WTC11 (cell line): ENCODE measurements around the gene ADGRF3. TPM values are rescaled to one million over a fixed set of nuclear protein-coding genes. Genes with fewer than 3 reads are reported as not detected.
A peak's percentile ranks its signal among the peaks of the same experiment; 100 is the strongest.

ENCODE experiments used
- ATAC-seq: fragments of 200-7000 bp; cut with Tn5 transposase; 2 replicates; pipeline ENCODE4 v1.10.0; 2021; ENCODE audit warnings: mild to moderate bottlenecking, moderate library complexity
- CTCF ChIA-PET: fragments of 300-600 bp; sonication (Branson Sonifier 250); formaldehyde crosslinking; loops from one replicate; lab custom pipeline; 2021; ENCODE audit warnings: antibody characterized with exemption; lab: Charles Lee
- POLR2A ChIA-PET: fragments of 350-600 bp; sonication (Branson Sonifier 250); formaldehyde crosslinking; loops from one replicate; lab custom pipeline; 2021; ENCODE audit warnings: antibody characterized with exemption; lab: Charles Lee
- DNase-seq: peaks from one replicate; pipeline ENCODE4 v3.0.0; 2021; ENCODE audit warnings: low spot score
- H3K27ac Mint-ChIP-seq: 2 replicates; pipeline ENCODE4 v1.8.0; 2021; ENCODE audit warnings: mixed read lengths
- H3K27me3 Mint-ChIP-seq: 2 replicates; pipeline ENCODE4 v1.8.0; 2021; ENCODE audit warnings: low read depth, mild to moderate bottlenecking, moderate library complexity, mixed read lengths
- H3K36me3 Mint-ChIP-seq: 2 replicates; pipeline ENCODE4 v1.8.0; 2021; ENCODE audit warnings: mixed read lengths
- H3K4me1 Mint-ChIP-seq: 2 replicates; pipeline ENCODE4 v1.8.0; 2022; ENCODE audit warnings: mixed read lengths
- H3K4me3 Mint-ChIP-seq: 2 replicates; pipeline ENCODE4 v1.8.0; 2021; ENCODE audit warnings: mild to moderate bottlenecking, moderate library complexity, mixed read lengths
- H3K9me3 Mint-ChIP-seq: 2 replicates; pipeline ENCODE4 v1.8.0; 2021; ENCODE audit warnings: mixed read lengths
- ATF1 ChIP-seq: sonication (generic); formaldehyde crosslinking; IDR thresholded peaks from 2 replicates; pipeline ENCODE4 v1.8.1; 2023; ENCODE audit warnings: mild to moderate bottlenecking, moderate library complexity, missing genetic modification reagents
- CREB1 ChIP-seq: sonication (generic); formaldehyde crosslinking; IDR thresholded peaks from 2 replicates; pipeline ENCODE4 v1.8.0; 2023; ENCODE audit warnings: mild to moderate bottlenecking, missing genetic modification reagents
- ETV6 ChIP-seq: sonication (generic); formaldehyde crosslinking; IDR thresholded peaks from 2 replicates; pipeline ENCODE4 v1.8.1; 2022; ENCODE audit warnings: mild to moderate bottlenecking, missing genetic modification reagents
- FOXJ3 ChIP-seq: sonication (generic); formaldehyde crosslinking; IDR thresholded peaks from 2 replicates; pipeline ENCODE4 v1.9.0; 2021; ENCODE audit warnings: missing genetic modification reagents, mild to moderate bottlenecking, borderline replicate concordance
- GRHL2 ChIP-seq: fragments of 250-450 bp; sonication (Bioruptor Pico); IDR thresholded peaks from 2 replicates; pipeline ENCODE4 v1.8.0; 2022; ENCODE audit warnings: mild to moderate bottlenecking, moderate library complexity; ENCODE audit not compliant: insufficient replicate concordance, severe bottlenecking
- GTF2I ChIP-seq: fragments of 250-450 bp; sonication (Bioruptor Pico); conservative IDR thresholded peaks from 2 replicates; pipeline ENCODE4 v1.4.0; 2021; ENCODE audit warnings: mild to moderate bottlenecking
- JUN ChIP-seq: sonication (generic); formaldehyde crosslinking; IDR thresholded peaks from 2 replicates; pipeline ENCODE4 v1.8.0; 2023; ENCODE audit warnings: mild to moderate bottlenecking, missing genetic modification reagents
- KAT7 ChIP-seq: sonication (generic); formaldehyde crosslinking; IDR thresholded peaks from 2 replicates; pipeline ENCODE4 v1.8.1; 2023; ENCODE audit warnings: missing genetic modification reagents, mild to moderate bottlenecking, borderline replicate concordance
- MYBL2 ChIP-seq: sonication (generic); formaldehyde crosslinking; IDR thresholded peaks from 2 replicates; pipeline ENCODE4 v1.8.1; 2023; ENCODE audit warnings: mild to moderate bottlenecking, moderate library complexity, missing genetic modification reagents
- NFE2L1 ChIP-seq: sonication (generic); formaldehyde crosslinking; IDR thresholded peaks from 2 replicates; pipeline ENCODE4 v1.8.1; 2023; ENCODE audit warnings: missing genetic modification reagents
- NFYB ChIP-seq: sonication (generic); formaldehyde crosslinking; conservative IDR thresholded peaks from 2 replicates; pipeline ENCODE4 v1.8.0; 2022; ENCODE audit warnings: low read depth, missing genetic modification reagents
- NR2C2 ChIP-seq: sonication (generic); formaldehyde crosslinking; IDR thresholded peaks from 2 replicates; pipeline ENCODE4 v1.8.0; 2022; ENCODE audit warnings: mild to moderate bottlenecking, missing genetic modification reagents
- SP1 ChIP-seq: sonication (generic); formaldehyde crosslinking; conservative IDR thresholded peaks from 2 replicates; pipeline ENCODE4 v1.8.1; 2022; ENCODE audit warnings: missing genetic modification reagents
- TEAD1 ChIP-seq: sonication (generic); formaldehyde crosslinking; IDR thresholded peaks from 2 replicates; pipeline ENCODE4 v1.8.0; 2022; ENCODE audit warnings: mild to moderate bottlenecking, missing genetic modification reagents
- ZNF416 ChIP-seq: fragments of 250-450 bp; sonication (Bioruptor Pico); IDR thresholded peaks from 2 replicates; pipeline ENCODE4 v1.9.0; 2021; ENCODE audit warnings: mild to moderate bottlenecking, inconsistent platforms
- total RNA-seq: library from RNA; stranded (reverse); gene quantifications from 3 replicates; pipeline ENCODE4 v1.2.3, GENCODE V29; 2021
- TF ChIP-seq, protein P1 (sequence below): sonication (generic); formaldehyde crosslinking; IDR thresholded peaks from 2 replicates; pipeline ENCODE4 v1.8.1; 2022; ENCODE audit warnings: mild to moderate bottlenecking, missing genetic modification reagents, moderate library complexity, borderline replicate concordance
- TF ChIP-seq, protein P2 (sequence below): sonication (generic); formaldehyde crosslinking; IDR thresholded peaks from 2 replicates; pipeline ENCODE4 v1.8.1; 2022; ENCODE audit warnings: low read depth, missing genetic modification reagents, borderline replicate concordance
- TF ChIP-seq, protein P3 (sequence below): sonication (generic); formaldehyde crosslinking; IDR thresholded peaks from 2 replicates; pipeline ENCODE4 v1.8.1; 2022; ENCODE audit warnings: low read depth, mild to moderate bottlenecking, moderate library complexity, missing genetic modification reagents, borderline replicate concordance
- TF ChIP-seq, protein P4 (sequence below): sonication (generic); formaldehyde crosslinking; conservative IDR thresholded peaks from 2 replicates; pipeline ENCODE4 v1.8.1; 2022; ENCODE audit warnings: mild to moderate bottlenecking, missing genetic modification reagents
- TF ChIP-seq, protein P5 (sequence below): fragments of 250-450 bp; sonication (Bioruptor Pico); IDR thresholded peaks from 2 replicates; pipeline ENCODE4 v2.1.2; 2022; ENCODE audit warnings: mild to moderate bottlenecking, moderate library complexity
- TF ChIP-seq, protein P6 (sequence below): fragments of 250-450 bp; sonication (Bioruptor Pico); IDR thresholded peaks from 2 replicates; pipeline ENCODE4 v1.9.0; 2021; ENCODE audit warnings: moderate library complexity, mild to moderate bottlenecking, inconsistent platforms, borderline replicate concordance
- TF ChIP-seq, protein P7 (sequence below): sonication (generic); formaldehyde crosslinking; IDR thresholded peaks from 2 replicates; pipeline ENCODE4 v1.8.1; 2023; ENCODE audit warnings: mild to moderate bottlenecking, missing genetic modification reagents, moderate library complexity
- TF ChIP-seq, protein P8 (sequence below): sonication (generic); formaldehyde crosslinking; IDR thresholded peaks from 2 replicates; pipeline ENCODE4 v1.8.1; 2023; ENCODE audit warnings: mild to moderate bottlenecking, missing genetic modification reagents
- TF ChIP-seq, protein P9 (sequence below): sonication (generic); formaldehyde crosslinking; IDR thresholded peaks from 2 replicates; pipeline ENCODE4 v1.8.1; 2023; ENCODE audit warnings: mild to moderate bottlenecking, moderate library complexity, missing genetic modification reagents

ADGRF3 gene
- total RNA-seq, 1 experiment from 2014 or later: 0.48 TPM

DNA sequence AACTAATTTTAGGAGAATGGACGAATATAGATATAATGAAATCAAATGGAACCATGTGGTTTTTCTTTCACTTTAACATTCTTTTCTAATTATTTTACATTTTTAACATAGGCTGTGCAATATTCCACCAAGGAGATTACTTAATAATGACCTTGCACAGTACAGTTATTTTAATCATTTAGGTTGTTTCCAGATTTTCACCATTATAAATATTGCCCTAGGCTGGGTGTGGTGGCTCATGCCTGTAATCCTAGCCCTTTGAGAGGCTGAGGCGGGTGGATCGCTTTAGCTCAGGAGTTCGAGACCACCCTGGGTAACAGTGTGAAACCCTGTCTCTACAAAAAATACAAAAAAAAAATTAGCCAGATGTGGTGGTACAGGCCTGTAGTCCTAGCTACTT, 40.6 kb upstream of the ADGRF3 start (continued):
- TF ChIP-seq CREB1 (CRISPR knock-in tag) (no peak), KAT7 (CRISPR knock-in tag) (no peak), GRHL2 (CRISPR knock-in tag) (no peak), NR2C2 (CRISPR knock-in tag) (no peak)
- TF ChIP-seq, protein P1, sequence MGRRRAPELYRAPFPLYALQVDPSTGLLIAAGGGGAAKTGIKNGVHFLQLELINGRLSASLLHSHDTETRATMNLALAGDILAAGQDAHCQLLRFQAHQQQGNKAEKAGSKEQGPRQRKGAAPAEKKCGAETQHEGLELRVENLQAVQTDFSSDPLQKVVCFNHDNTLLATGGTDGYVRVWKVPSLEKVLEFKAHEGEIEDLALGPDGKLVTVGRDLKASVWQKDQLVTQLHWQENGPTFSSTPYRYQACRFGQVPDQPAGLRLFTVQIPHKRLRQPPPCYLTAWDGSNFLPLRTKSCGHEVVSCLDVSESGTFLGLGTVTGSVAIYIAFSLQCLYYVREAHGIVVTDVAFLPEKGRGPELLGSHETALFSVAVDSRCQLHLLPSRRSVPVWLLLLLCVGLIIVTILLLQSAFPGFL (CRISPR knock-in tag): no peak
- TF ChIP-seq, protein P2, sequence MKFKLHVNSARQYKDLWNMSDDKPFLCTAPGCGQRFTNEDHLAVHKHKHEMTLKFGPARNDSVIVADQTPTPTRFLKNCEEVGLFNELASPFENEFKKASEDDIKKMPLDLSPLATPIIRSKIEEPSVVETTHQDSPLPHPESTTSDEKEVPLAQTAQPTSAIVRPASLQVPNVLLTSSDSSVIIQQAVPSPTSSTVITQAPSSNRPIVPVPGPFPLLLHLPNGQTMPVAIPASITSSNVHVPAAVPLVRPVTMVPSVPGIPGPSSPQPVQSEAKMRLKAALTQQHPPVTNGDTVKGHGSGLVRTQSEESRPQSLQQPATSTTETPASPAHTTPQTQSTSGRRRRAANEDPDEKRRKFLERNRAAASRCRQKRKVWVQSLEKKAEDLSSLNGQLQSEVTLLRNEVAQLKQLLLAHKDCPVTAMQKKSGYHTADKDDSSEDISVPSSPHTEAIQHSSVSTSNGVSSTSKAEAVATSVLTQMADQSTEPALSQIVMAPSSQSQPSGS (CRISPR knock-in tag): no peak

DNA sequence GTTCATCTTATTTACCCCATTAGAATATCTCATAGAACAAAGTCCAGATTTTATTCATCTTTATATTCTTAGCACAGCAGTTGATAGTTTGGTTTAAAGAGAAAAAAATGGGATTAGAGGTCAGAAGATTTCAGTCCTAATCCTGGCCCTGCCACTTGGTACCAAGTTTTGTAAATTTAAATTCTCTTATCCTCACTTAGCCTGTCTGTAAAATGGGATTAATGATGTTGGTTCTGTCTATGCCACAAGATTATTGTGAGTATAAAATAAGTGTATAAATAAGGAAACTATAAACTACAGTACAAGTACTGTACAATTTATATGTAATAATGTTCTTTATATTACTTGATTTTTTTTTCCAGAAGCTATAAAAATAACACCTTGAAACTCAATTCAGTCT, 38.0 kb upstream of the ADGRF3 start:
- CTCF ChIA-PET: interaction anchor here (0.8 to 1.2 kb wide), 2 partner anchors 39 to 85 kb away, joined by 3 to 4 read pairs; no protein-coding TSS in a partner anchor
- no peaks in the 10 kb centered on the region for H3K27me3 Mint-ChIP-seq
- H3K27ac Mint-ChIP-seq: no peak overlapping the region
- H3K36me3 Mint-ChIP-seq: peaks cover 19% of the 10 kb centered on the region; the same call in 1 of the 2 replicates
- no peaks in the 10 kb centered on the region for H3K9me3 Mint-ChIP-seq
- no peak for DNase-seq
- H3K4me1 Mint-ChIP-seq: no peaks in the 10 kb centered on the region
- TF ChIP-seq, protein P3, sequence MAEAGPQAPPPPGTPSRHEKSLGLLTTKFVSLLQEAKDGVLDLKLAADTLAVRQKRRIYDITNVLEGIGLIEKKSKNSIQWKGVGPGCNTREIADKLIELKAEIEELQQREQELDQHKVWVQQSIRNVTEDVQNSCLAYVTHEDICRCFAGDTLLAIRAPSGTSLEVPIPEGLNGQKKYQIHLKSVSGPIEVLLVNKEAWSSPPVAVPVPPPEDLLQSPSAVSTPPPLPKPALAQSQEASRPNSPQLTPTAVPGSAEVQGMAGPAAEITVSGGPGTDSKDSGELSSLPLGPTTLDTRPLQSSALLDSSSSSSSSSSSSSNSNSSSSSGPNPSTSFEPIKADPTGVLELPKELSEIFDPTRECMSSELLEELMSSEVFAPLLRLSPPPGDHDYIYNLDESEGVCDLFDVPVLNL (CRISPR knock-in tag): no peak
- TF ChIP-seq MYBL2 (CRISPR knock-in tag) (no peak), ATF1 (CRISPR knock-in tag) (no peak), ZNF416 (CRISPR knock-in tag) (no peak), JUN (CRISPR knock-in tag) (no peak), TEAD1 (CRISPR knock-in tag) (no peak)
- TF ChIP-seq, protein P4, sequence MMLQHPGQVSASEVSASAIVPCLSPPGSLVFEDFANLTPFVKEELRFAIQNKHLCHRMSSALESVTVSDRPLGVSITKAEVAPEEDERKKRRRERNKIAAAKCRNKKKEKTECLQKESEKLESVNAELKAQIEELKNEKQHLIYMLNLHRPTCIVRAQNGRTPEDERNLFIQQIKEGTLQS: no peak
- TF ChIP-seq, protein P5, sequence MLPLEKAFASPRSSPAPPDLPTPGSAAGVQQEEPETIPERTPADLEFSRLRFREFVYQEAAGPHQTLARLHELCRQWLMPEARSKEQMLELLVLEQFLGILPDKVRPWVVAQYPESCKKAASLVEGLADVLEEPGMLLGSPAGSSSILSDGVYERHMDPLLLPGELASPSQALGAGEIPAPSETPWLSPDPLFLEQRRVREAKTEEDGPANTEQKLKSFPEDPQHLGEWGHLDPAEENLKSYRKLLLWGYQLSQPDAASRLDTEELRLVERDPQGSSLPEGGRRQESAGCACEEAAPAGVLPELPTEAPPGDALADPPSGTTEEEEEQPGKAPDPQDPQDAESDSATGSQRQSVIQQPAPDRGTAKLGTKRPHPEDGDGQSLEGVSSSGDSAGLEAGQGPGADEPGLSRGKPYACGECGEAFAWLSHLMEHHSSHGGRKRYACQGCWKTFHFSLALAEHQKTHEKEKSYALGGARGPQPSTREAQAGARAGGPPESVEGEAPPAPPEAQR (CRISPR knock-in tag): no peak
- TF ChIP-seq, protein P6, sequence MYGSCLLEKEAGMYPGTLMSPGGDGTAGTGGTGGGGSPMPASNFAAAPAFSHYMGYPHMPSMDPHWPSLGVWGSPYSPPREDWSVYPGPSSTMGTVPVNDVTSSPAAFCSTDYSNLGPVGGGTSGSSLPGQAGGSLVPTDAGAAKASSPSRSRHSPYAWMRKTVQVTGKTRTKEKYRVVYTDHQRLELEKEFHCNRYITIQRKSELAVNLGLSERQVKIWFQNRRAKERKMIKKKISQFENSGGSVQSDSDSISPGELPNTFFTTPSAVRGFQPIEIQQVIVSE: no peak
- no peak for ATAC-seq
- POLR2A ChIA-PET: no interaction called here
- H3K4me3 Mint-ChIP-seq: no peak overlapping the region

DNA sequence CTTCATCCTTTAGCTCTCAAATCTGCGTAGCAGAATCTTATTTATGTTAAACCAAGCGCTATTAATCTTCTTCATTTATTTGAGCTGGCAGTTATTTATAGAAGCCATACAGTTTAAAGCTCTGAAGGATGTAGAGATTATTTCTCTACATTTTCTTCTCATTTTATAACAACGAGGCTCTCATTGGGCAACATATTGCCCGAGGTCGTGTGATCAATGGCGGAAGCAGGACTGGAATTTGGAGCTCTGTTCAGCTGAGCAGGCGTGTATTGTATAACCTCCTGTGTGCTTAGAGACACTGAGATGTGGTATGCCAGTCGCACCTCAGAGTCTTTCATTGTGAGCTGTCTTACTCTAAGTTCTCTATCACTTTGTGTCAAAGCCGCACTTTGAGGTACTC, 37.6 kb upstream of the ADGRF3 start:
- H3K27me3 Mint-ChIP-seq: no peaks in the 10 kb centered on the region
- H3K4me3 Mint-ChIP-seq: no peak overlapping the region
- CTCF ChIA-PET: interaction anchor here (1.2 kb wide), 1 partner anchor 39 kb away, joined by 3 read pairs; no protein-coding TSS in a partner anchor
- peak overlapping the region; percentile 1; the same call in 1 of the 2 replicates for H3K27ac Mint-ChIP-seq
- no peak for ATAC-seq
- no peaks in the 10 kb centered on the region for H3K4me1 Mint-ChIP-seq
- no peak for DNase-seq
- POLR2A ChIA-PET: no interaction called here
- H3K36me3 Mint-ChIP-seq: peaks cover 17% of the 10 kb centered on the region; the same call in 1 of the 2 replicates
- TF ChIP-seq, protein P7, sequence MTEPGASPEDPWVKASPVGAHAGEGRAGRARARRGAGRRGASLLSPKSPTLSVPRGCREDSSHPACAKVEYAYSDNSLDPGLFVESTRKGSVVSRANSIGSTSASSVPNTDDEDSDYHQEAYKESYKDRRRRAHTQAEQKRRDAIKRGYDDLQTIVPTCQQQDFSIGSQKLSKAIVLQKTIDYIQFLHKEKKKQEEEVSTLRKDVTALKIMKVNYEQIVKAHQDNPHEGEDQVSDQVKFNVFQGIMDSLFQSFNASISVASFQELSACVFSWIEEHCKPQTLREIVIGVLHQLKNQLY (CRISPR knock-in tag): no peak
- TF ChIP-seq FOXJ3 (CRISPR knock-in tag) (no peak), SP1 (CRISPR knock-in tag) (no peak), ETV6 (CRISPR knock-in tag) (no peak), NFYB (CRISPR knock-in tag) (no peak), GTF2I (no peak), NFE2L1 (no peak)
- TF ChIP-seq, protein P8, sequence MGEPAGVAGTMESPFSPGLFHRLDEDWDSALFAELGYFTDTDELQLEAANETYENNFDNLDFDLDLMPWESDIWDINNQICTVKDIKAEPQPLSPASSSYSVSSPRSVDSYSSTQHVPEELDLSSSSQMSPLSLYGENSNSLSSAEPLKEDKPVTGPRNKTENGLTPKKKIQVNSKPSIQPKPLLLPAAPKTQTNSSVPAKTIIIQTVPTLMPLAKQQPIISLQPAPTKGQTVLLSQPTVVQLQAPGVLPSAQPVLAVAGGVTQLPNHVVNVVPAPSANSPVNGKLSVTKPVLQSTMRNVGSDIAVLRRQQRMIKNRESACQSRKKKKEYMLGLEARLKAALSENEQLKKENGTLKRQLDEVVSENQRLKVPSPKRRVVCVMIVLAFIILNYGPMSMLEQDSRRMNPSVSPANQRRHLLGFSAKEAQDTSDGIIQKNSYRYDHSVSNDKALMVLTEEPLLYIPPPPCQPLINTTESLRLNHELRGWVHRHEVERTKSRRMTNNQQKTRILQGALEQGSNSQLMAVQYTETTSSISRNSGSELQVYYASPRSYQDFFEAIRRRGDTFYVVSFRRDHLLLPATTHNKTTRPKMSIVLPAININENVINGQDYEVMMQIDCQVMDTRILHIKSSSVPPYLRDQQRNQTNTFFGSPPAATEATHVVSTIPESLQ: no peak
- TF ChIP-seq, protein P9, sequence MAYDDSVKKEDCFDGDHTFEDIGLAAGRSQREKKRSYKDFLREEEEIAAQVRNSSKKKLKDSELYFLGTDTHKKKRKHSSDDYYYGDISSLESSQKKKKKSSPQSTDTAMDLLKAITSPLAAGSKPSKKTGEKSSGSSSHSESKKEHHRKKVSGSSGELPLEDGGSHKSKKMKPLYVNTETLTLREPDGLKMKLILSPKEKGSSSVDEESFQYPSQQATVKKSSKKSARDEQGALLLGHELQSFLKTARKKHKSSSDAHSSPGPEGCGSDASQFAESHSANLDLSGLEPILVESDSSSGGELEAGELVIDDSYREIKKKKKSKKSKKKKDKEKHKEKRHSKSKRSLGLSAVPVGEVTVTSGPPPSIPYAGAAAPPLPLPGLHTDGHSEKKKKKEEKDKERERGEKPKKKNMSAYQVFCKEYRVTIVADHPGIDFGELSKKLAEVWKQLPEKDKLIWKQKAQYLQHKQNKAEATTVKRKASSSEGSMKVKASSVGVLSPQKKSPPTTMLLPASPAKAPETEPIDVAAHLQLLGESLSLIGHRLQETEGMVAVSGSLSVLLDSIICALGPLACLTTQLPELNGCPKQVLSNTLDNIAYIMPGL (CRISPR knock-in tag): no peak
- no peaks in the 10 kb centered on the region for H3K9me3 Mint-ChIP-seq
